GM12878 (cell line): ENCODE data around the gene SLC66A1. TPM values are rescaled to one million over a fixed set of nuclear protein-coding genes. Genes with fewer than 3 reads are reported as not detected.
"Not testable (repeated sequence)": the region's sequence is repeated elsewhere in the genome, so short reads cannot be mapped to it uniquely, and the experiment has no call there.

Experiments
- ATAC-seq: fragments of 200-7000 bp; cut with Tn5 transposase; 3 replicates; pipeline ENCODE4 v1.9.1; 2020; ENCODE audit warnings: mild to moderate bottlenecking, moderate library complexity
- BruUV-seq: library from RNA; stranded (reverse); fragments of 400-500 nt; replicated peaks from 2 replicates; lab custom pipeline; 2021; lab: Mats Ljungman, UMichigan
- CTCF ChIA-PET: fragments of 300-600 bp; sonication (Branson Sonifier 250); formaldehyde crosslinking; extraction: SDS; loops from one replicate; lab custom pipeline; 2021; ENCODE audit warnings: inconsistent platforms; lab: Yijun Ruan, JAX
- POLR2A ChIA-PET: fragments of 350-600 bp; formaldehyde crosslinking; extraction: SDS; loops from one replicate; lab custom pipeline; 2021; ENCODE audit warnings: inconsistent platforms; lab: Charles Lee
- RAD21 ChIA-PET: fragments of 300-600 bp; sonication (Branson Sonifier 250); formaldehyde crosslinking; loops from one replicate; lab custom pipeline; 2023; ENCODE audit warnings: antibody characterized with exemption; ENCODE audit not compliant: unreplicated experiment; lab: Charles Lee
- SMC1A ChIA-PET: fragments of 300-600 bp; sonication (Branson Sonifier 250); formaldehyde crosslinking; loops from one replicate; lab custom pipeline; 2023; ENCODE audit not compliant: unreplicated experiment, uncharacterized antibody; lab: Charles Lee
- DNase-seq: peaks from one replicate; pipeline ENCODE4 v3.0.0-alpha.2; 2011; ENCODE audit warnings: low read depth, low spot score
- FAIRE-seq: peaks from 3 replicates; lab custom pipeline; 2011; peaks lifted over from hg19 to GRCh38; lab: Jason Lieb, UNC
- H2AFZ ChIP-seq: 2 replicates; pipeline ENCODE4 v1.6.0; 2011; ENCODE audit warnings: low read depth, low read length, control low read depth; ENCODE audit not compliant: control insufficient read depth
- H3K27ac ChIP-seq: 2 replicates; pipeline ENCODE4 v1.5.1; 2011; ENCODE audit warnings: control low read depth; ENCODE audit not compliant: control insufficient read depth, insufficient read depth
- H3K27me3 ChIP-seq, 2 experiments: replicated peaks in 1 of 2; 2 replicates each; pipeline versions ENCODE4 v1.6.0 to v1.6.1; 2011; ENCODE audit warnings: low read length in 1 of 2; ENCODE audit not compliant: control insufficient read depth in 2 of 2, insufficient read depth in 2 of 2
- H3K36me3 ChIP-seq, 2 experiments: 2 replicates each; pipeline ENCODE4 v1.5.1; 2011; ENCODE audit warnings: low read length in 1 of 2; ENCODE audit not compliant: control insufficient read depth in 2 of 2, insufficient read depth in 2 of 2
- H3K4me1 ChIP-seq: 2 replicates; pipeline ENCODE4 v1.6.1; 2011; ENCODE audit warnings: mild to moderate bottlenecking, low read length, moderate library complexity, mixed read lengths; ENCODE audit not compliant: control insufficient read depth, insufficient read depth
- H3K4me2 ChIP-seq: 2 replicates; pipeline ENCODE4 v1.6.0; 2011; ENCODE audit warnings: control low read depth; ENCODE audit not compliant: control insufficient read depth, insufficient read depth
- H3K4me3 ChIP-seq: fragments of 200-600 bp; sonication (generic); 2 replicates; pipeline ENCODE4 v1.5.1; 2016
- H3K79me2 ChIP-seq: 2 replicates; pipeline ENCODE4 v1.6.0; 2011; ENCODE audit warnings: low read length; ENCODE audit not compliant: control insufficient read depth, insufficient read depth
- H3K9ac ChIP-seq: 2 replicates; pipeline ENCODE4 v1.8.0; 2011; ENCODE audit warnings: low read length, control low read depth, mixed read lengths; ENCODE audit not compliant: control insufficient read depth, insufficient read depth
- H3K9me3 ChIP-seq: replicated peaks from 3 replicates; pipeline ENCODE4 v1.5.1; 2011; ENCODE audit warnings: mild to moderate bottlenecking, low read length; ENCODE audit not compliant: control insufficient read depth, insufficient read depth
- H4K20me1 ChIP-seq: 2 replicates; pipeline ENCODE4 v1.6.0; 2011; ENCODE audit not compliant: control insufficient read depth, insufficient read depth
- BCL3 ChIP-seq: IDR thresholded peaks from 2 replicates; pipeline ENCODE4 v1.6.1; 2011; ENCODE audit warnings: borderline replicate concordance, low read depth, mild to moderate bottlenecking, moderate library complexity, low read length; ENCODE audit not compliant: insufficient read depth, poor library complexity, severe bottlenecking
- SREBF2 ChIP-seq: IDR thresholded peaks from 2 replicates; pipeline ENCODE4 v1.6.1; 2012; ENCODE audit warnings: mild to moderate bottlenecking, low read length
- WGBS: methylation state at CpG from one replicate; pipeline ENCODE4 v1.1.6; 2016; ENCODE audit warnings: low lambda C conversion rate; ENCODE audit not compliant: insufficient replicate concordance, insufficient coverage; ENCODE audit errors: missing lambda C conversion rate; 5-methylcytosine and 5-hydroxymethylcytosine counted together
- in situ Hi-C: fragments of 300-500 bp; cut with MboI; formaldehyde crosslinking; loops from 9 replicates; pipeline ENCODE4 v1.14.3; 2018; ENCODE audit warnings: mixed read lengths
- intact Hi-C: fragments of 100-400 bp; cut with micrococcal nuclease; formaldehyde crosslinking; loops from one replicate; pipeline ENCODE4 v1.14.2; 2022; ENCODE audit not compliant: unreplicated experiment
- polyA plus RNA-seq, 11 experiments: library from polyadenylated mRNA; depleted of rRNA in 4 of 11; unstranded in 6 of 11; stranded (reverse) in 5 of 11; fragments of >200 nt; fragmentation: Nextera tagmentation in 4 of 11; fragmentation: Illumina TruSeq in 1 of 11; extraction: Ambion mirVana in 4 of 11; extraction: Trizol in 1 of 11; gene quantifications; 1 replicate in 1 of 11; 2 replicates in 10 of 11; pipeline versions ENCODE4 v1.2.1 to v1.2.3, GENCODE V29; 2011 to 2016; ENCODE audit warnings: inconsistent platforms in 2 of 11, missing spikeins in 2 of 11, low read depth in 1 of 11
- total RNA-seq, 4 experiments: library from RNA; depleted of rRNA in 3 of 4; stranded (reverse); fragments of >200 nt in 3 of 4; fragmentation: Illumina TruSeq in 1 of 4; extraction: Trizol in 1 of 4; gene quantifications; 2 replicates each; pipeline versions ENCODE4 v1.2.1 to v1.2.3, GENCODE V29; 2013 to 2021

Gene SLC66A1
- total and polyA plus RNA-seq, 10 of the 15 experiments (the other 5 are each of a cell fraction or from before 2014, with no cell fraction given) = 0.58 to 22.0 (median 10.2) TPM

GRCh38 chr1:19273106-19273843 lies 38.9 kb upstream of the SLC66A1 start (continued):
- no peak for TF ChIP-seq BCL3
- no peak for TF ChIP-seq SREBF2

GRCh38 chr1:19273844-19274531 lies 38.1 kb upstream of the SLC66A1 start:
- H3K27me3 ChIP-seq, RAD21 ChIA-PET, H3K4me1 ChIP-seq, H3K27ac ChIP-seq, H3K4me3 ChIP-seq, H3K36me3 ChIP-seq, in situ Hi-C loops, H3K79me2 ChIP-seq, DNase-seq, H3K9ac ChIP-seq, FAIRE-seq, H3K9me3 ChIP-seq, SMC1A ChIA-PET, BruUV-seq, CTCF ChIA-PET, ATAC-seq, intact Hi-C loops, H2AFZ ChIP-seq, H4K20me1 ChIP-seq, POLR2A ChIA-PET, H3K4me2 ChIP-seq: not testable (repeated sequence)
- 90% methylated on average over 40 of the region's 66 CpGs for WGBS
